DMS53 treated with DMSO at 0.1 percent for 48 hours (cell line): ENCODE results near the gene IRX3.

ENCODE experiments used
- DNase-seq: peaks from one replicate; lab custom pipeline; 2025; ENCODE audit not compliant: unreplicated experiment; lab: John Stamatoyannopoulos, UW

IRX3 gene

GRCh38 chr16:54291656-54292487, 5.3 kb upstream of the IRX3 start:
- no peak for DNase-seq

GRCh38 chr16:54290833-54291655, 4.5 kb upstream of the IRX3 start:
- no peak for DNase-seq

DNA sequence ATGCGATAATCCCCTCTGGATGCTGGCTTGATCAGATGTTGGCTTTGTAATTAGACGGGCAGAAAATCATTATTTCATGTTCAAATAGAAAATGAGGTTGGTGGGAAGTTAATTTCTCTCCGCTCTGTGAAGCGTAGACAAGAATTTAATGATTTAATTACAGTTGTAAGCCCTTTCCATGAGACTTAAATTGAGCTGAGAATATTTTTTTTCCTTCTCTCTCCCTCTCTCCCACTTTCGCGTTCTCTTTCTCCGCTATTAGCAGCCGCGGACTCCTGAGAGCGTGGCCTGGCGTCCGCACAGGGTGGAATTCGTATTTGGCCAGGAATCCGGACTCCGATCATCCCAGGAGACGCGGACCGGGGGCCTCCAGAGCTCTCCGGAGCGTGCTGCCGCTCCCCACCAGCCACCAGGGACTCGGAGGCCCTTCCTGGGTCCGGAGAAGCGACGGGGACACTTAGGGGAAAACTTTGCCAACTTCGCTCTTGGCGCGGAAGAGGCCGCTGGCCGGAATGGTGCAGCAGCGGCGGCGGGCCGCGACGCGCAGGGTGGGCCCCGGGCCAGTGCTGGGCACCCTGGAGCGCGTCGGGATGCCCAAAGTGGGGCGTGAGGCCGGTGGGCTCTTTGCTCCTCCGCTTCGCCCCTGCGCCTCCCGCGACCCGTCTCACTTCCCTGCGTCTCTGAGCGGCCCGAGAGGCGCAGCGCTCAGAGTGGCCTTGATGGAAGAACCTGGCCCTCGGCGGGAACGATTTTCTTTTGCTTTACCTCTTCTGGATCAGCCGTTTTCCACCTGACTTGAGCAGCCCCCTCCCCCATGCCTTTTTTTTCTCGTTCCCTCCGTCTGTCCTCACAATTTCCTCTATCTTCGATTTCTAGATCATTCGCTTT, 3.6 kb upstream of the IRX3 start:
- DNase-seq: no peak

- no peak for DNase-seq
Observed at GRCh38 chr16:54289242-54289944, 2.8 kb upstream of the IRX3 start.

- no peak for DNase-seq
Observed at GRCh38 chr16:54288835-54289241, 2.3 kb upstream of the IRX3 start.

- DNase-seq: no peak
Observed at GRCh38 chr16:54288030-54288834, 1.6 kb upstream of the IRX3 start.

DNA sequence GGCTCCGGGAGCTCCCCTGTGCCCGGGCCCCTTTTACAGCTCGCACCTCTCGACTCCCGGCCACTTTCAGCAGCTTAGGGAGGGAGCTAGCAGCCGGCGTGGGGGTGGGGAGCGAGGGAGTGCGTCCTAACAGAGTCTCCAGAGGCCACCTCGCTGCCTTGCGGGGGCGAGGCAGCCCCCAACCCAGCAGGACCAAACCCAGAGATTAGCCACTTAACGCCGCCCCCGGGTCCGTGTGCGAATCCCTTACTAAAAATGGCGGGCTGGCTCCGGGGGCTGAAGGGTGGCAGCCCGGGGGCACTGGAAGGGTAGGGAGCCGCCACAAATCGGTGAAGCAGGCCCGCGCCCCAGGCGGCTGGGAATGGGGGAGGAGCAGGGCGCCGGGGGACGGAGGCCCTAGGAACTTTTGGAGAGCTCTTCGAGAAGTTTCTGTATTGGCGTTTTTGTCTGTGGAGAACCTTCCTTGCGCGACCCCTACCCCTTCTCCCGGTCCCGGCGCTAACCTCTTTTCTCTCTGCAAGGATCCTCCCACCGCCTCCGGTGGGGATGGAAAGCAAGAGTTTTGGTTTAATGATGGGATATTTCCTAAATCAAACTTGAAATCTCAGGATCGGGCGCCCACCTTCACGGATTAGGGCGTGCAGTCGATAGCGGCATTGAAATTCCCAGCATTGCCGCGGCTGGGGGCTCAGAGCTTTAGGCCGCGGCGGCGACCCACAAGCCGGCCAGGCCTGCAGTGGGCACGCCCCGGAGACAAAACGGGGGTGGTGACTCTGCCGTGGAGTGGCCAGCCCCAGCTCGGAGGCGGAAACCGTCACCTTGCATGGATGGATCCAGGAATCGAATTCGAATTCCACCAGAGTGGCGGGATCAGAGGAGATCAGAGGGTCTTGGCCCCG, 793 bp upstream of the IRX3 start:
- no peak for DNase-seq

DNA sequence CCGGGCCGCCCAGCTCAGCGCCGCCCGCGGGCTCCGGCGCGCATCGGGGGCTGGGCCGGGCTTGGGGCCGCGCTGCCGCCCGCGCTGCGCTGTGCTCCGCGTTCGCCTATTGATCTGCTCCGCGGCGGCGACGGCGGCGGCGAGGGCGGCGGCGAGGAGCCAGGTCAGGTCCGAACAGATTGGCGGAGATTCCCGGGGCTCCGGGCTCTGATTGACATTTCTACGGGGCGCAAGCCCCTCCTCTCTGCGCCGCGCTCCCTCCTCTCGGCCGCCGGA, 559 bp downstream of the IRX3 start:
- DNase-seq: no peak

GRCh38 chr16:54285414-54286089, 1.0 kb downstream of the IRX3 start:
- no peak for DNase-seq

GRCh38 chr16:54284931-54285413, 1.6 kb downstream of the IRX3 start:
- DNase-seq: peak; percentile 2

GRCh38 chr16:54284319-54284930, 2.2 kb downstream of the IRX3 start:
- peak; percentile 17 for DNase-seq

DNA sequence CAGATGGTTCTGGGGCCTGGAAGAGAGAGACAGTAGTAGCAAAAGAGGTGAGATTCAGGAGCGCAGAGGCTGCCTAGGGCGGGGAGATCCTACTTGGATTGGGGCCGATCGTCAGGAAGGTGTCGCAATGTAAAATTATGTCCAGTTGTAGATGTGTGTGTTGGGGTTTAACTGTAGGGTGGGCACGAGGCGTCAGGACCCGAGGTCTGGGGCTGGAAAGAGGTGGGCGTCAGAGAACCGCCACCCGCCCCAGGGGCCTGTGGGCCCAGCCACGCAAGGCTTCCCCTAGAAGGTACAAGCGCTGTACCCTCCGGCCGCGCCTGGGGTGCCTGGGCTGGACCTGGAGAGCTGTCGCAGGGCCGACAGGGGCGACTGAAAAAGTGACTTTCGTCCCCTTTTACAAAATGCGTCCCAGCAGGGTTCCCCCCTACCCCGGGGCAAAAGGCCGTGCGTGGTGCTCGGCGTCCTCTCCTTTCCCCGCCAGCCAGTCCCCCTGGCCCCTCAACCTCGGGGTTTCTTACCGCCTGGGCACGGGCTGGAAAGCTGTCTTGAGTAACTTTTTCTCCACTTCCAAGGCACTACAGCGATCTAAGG, 2.8 kb downstream of the IRX3 start:
- DNase-seq: no peak

GRCh38 chr16:54282928-54283724, 3.5 kb downstream of the IRX3 start:
- DNase-seq: peak; percentile 19

DNA sequence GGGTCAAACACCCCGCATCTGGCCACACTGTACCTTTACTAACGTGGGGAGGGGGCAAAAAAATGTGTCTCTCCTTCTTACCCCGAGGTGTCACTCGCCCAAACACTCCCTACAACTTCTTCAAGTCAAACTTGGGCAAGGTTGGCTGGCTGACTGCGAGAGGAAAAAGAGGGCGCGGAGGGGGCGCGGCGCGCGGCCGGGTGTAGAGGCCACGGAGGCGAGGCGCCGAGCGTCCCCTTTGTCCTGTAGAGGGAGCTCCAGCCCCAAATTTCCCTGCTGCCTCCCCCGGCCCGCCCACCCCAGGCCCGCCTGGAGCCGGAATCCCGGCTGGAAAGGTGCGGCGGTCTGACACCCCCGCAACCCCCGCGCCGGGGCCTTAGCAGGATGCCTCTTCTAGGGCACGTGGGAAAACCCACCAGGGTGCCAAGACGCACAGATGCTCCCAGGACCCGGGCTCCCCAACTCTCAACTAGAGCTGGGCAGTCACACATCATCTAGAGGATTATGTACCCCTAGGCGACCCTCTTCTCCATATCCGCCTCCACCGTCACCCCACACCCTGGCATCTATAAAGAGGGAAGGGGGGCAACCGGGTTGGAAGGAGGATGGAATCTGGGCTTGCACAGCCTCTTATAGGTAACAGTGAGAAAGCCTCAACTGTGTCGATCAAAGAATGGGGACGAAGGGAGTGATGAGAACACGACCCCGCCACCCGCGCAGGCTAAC, 4.2 kb downstream of the IRX3 start:
- peak; percentile 5 for DNase-seq

DNA sequence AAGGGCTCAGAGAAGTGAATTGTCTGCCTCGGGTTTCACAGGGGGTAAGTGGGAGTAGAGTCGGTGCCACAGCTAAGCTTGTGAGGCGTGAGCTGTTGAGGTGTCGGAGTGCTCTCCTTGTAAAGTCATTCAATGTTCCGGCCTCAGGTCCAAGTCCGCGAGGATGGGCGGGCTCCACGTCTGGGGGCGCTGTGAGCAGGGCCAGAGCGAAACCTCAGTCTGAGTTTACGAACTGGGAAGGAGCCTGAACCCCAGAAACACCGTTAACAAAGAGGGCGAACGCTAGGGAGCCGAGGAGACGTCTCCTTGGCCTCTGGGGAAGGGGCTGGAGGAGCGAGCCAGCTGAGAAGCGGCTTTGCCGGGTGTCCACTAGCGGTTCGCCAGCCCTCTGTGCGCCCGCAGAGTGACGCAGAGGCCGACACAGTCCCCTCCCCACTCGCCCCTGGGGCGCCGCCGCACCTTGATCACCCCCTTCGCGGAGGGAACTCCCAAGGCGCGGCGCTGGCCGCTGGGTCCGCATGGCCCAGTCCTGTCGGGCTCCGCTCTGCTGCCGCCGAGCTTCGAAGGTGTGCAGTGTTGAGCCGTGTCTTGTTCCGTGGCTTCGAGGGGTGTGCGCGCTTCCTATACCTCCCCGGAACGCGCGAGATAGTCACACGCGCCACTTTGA, 4.9 kb downstream of the IRX3 start:
- no peak for DNase-seq
